H1 (cell line): Measurements from ENCODE around the gene NAIF1. TPM values are rescaled to one million over a fixed set of nuclear protein-coding genes. Genes with fewer than 3 reads are reported as not detected.

Experiments used
- CTCF ChIP-seq, 3 experiments: IDR thresholded peaks; 1 replicate in 2 of 3; 2 replicates in 1 of 3; pipeline versions ENCODE4 v1.5.1 to v1.6.1; 2011; ENCODE audit warnings: low read length in 3 of 3, mild to moderate bottlenecking in 3 of 3, inconsistent platforms in 2 of 3, low read depth in 1 of 3, moderate library complexity in 1 of 3; ENCODE audit not compliant: insufficient read depth in 1 of 3; ENCODE audit errors: control extremely low read depth in 1 of 3
- NRF1 ChIP-seq: IDR thresholded peaks from 2 replicates; pipeline ENCODE4 v1.6.1; 2011; ENCODE audit warnings: mild to moderate bottlenecking, low read depth, low read length, improper control_type of control experiment
- SP1 ChIP-seq: IDR thresholded peaks from 2 replicates; pipeline ENCODE4 v1.6.1; 2011; ENCODE audit warnings: low read depth, low read length
- polyA plus RNA-seq, 7 experiments: library from polyadenylated mRNA; depleted of rRNA in 3 of 7; stranded (reverse) in 5 of 7; unstranded in 2 of 7; fragments of >200 nt in 5 of 7; fragments of 200-250 nt in 2 of 7; gene quantifications; 1 replicate in 5 of 7; 2 replicates in 1 of 7; 4 replicates in 1 of 7; pipeline versions ENCODE4 v1.2.1 to v1.2.3, GENCODE V29; 2011 to 2013; ENCODE audit warnings: missing spikeins in 2 of 7, mixed read lengths in 2 of 7
- total RNA-seq: library from RNA; stranded (reverse); fragmentation: NEBNext Ultra II Directional; extraction: Animal tissue kit (Norgen Biotek cat#: 25700); gene quantifications from 2 replicates; pipeline ENCODE4 v1.2.1, GENCODE V29; 2021

Gene NAIF1
- total and polyA plus RNA-seq, 2 of the 8 experiments (the other 6 are each of a cell fraction or from before 2014, with no cell fraction given) = 8.7 to 9.0 TPM

GRCh38 chr9:128068386-128069205 is 1.5 kb upstream of the NAIF1 start (continued):
- no peak for TF ChIP-seq CTCF (IDR thresholded peaks at IDR 0.05; ENCODE audit: control extremely low read depth in 1 of 3, insufficient read depth in 1 of 3, low read depth in 1 of 3, low read length in 3 of 3)
- no peak for TF ChIP-seq SP1
- no peak for TF ChIP-seq NRF1
- TF ChIP-seq, all 59 proteins: peak for 4
